DMS79 (cell line): ENCODE data around the gene RP2.

Source experiments
- DNase-seq: peaks from one replicate; lab custom pipeline; 2025; lab: John Stamatoyannopoulos, UW

RP2 gene

GRCh38 chrX:46844913-46845312, 8.1 kb downstream of the RP2 start:
- no peak for DNase-seq

DNA sequence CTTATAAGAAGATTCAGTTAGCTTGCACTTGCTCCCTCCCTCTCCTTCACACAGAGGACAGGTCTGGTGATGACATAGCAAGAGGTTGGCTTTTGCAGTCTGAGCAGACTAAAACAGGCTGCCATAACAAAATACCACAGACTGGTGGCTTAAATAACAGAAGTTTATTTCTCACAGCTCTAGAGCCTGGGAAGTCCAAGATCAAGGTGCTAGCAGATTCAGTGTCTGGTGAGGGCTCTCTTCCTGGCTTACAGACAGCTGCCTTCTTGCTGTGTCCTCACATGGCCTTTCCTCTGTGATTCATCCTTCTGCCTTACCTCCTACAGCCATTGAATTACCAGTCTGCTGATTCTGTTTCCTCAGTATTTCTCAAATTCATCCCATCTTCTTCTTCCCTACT, 13.1 kb downstream of the RP2 start:
- DNase-seq = no peak

DNA sequence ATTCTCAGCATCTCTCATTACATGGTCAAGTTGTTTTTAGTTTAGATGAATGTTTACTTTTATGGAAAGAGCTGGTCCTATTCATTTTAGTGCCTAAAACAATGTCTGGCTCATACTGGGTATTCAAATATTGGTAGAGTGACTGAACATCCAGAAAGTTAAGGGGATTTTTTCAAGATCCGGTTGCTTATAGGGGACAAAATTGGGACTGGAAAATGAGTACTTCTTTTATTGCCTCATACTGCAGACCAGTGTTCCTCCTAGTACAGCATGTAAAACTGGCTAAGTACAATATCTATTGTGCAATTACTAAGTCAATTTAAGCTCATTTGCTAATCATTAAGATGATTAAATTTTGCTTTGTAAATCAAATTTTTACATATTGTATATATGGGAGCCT, 13.9 kb downstream of the RP2 start:
- DNase-seq = no peak

DNA sequence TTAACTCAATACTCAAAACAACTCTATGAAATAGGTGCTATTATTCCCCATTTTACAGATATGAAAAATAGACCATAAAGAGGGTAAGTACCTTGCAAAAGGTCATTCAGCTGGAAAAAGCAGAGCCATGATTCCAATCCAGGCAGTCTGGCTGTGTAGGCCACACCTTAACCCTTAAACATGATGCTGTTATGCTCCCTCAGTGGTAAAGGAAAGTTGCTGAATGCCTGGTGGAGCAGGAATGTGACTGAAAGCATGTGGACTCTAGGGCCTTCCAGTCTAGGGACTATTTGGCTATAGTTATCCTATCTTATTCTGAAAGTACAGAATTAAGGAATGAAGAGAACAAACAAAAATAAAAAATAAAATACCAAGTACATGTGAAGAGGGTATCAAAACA, 19.6 kb downstream of the RP2 start:
- no peak for DNase-seq

DNA sequence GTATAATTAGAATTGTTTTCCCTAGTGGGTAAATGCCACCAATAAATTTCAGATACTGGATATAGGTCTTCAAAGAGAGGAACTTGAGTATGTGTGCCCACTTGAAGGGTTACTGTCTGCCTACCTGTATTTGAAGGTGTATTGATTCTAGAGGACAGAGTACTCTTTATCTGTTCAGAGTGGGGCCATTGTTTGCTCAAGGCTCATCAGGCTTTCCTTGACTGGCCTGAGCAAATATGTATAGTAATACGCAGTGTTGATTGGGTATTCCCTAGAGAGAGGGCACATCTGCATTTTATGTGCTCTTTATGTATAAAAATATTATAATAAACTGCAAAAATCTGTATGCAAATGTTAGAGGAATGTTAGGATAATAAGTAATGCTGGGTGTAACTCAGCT, 23.7 kb downstream of the RP2 start:
- no peak for DNase-seq

- no peak for DNase-seq
Observed at GRCh38 chrX:46863072-46863471, 26.2 kb downstream of the RP2 start.

GRCh38 chrX:46864606-46865005, 27.8 kb downstream of the RP2 start:
- DNase-seq = no peak

GRCh38 chrX:46865281-46865680, 28.4 kb downstream of the RP2 start:
- no peak for DNase-seq

DNA sequence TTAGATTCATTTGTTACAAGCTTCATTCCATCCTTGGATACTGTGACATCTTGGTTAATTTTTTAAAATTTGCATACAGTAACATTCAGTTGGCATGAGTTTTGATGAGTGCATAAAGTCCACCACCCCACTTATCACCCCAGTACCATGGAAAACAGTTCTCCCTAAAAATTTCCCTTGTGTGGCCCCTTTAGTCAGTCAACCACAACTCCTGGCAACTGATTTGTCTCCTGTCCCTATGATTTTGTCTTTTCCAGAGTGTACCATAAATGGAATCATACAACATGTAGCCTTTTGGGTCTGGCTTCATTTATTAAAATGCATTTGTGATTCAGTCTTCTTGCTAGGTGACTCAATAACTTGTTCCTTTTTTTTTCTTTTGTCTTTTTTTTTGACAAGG, 29.9 kb downstream of the RP2 start:
- no peak for DNase-seq

DNA sequence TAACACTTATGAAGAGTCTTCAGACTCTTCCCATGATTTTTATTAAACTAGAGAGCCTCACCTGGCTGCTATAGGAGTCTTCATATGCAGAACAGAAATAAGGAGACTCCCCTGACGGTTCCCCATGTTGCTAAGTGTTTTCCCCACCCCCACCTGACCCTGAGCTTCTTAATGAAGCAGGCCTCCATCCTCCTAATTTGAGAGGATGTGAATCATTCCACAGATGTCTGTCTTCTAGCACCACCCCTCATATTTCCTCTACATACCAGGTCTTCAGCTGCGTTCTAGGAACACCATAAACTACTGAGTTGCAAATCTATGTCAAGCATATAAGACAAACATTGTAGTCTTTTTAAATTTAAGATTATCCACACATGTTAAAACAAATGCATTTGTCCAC, 36.9 kb downstream of the RP2 start:
- no peak for DNase-seq

DNA sequence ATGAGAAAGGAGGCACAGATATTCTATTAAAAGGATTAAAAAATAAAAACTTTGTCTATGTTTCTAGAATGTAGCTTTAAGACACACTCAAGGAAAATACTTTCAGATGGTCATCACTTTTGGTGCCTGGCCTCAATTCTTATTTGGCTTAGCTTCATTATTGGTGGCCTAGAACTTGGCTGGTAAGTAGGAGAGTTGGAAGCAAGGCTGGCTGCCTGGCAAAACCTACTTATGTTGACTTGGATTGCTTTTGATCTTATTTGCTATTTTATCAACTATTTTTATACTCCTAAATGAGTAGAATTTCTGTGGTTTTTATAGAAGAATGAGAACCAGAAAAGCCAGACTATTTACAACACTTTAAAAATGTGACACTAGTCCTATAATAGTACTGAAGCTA, 40.1 kb downstream of the RP2 start:
- DNase-seq = no peak

- DNase-seq = no peak
Observed at GRCh38 chrX:46882266-46882665, 45.4 kb downstream of the RP2 start.

GRCh38 chrX:46884799-46885198, 48.0 kb downstream of the RP2 start:
- DNase-seq = no peak

DNA sequence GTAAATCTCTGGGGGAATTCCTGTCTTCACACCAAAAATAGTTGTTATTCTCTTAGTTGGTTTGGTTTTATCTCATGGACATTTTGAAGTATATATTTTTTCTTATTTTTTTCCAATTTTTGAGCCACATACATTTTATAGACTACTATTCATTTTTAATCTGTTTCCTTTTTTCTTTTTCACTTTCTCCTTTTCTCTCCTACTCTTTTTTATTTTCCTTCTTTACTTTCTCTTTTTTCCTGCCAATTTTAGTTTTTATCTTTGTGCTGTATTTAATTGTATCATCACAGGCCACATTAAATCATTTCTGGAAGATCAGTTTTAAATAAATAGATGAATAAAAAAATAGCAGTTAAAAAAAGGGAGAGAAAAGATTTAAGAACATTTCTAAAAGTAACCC, 61.4 kb downstream of the RP2 start:
- no peak for DNase-seq

- peak; percentile 44 for DNase-seq
Observed at GRCh38 chrX:46903458-46904242, 66.8 kb downstream of the RP2 start.

- no peak for DNase-seq
Observed at GRCh38 chrX:46904626-46905025, 67.8 kb downstream of the RP2 start.

GRCh38 chrX:46910415-46910814, 73.6 kb downstream of the RP2 start:
- DNase-seq = no peak

GRCh38 chrX:46912098-46912602, 75.3 kb downstream of the RP2 start, which contains the start of gene JADE3:
Gene JADE3, plus strand, starts transcription at chrX:46912421. Its CDS starts 72,474 bp downstream, at chrX:46984895.
- no peak for DNase-seq

DNA sequence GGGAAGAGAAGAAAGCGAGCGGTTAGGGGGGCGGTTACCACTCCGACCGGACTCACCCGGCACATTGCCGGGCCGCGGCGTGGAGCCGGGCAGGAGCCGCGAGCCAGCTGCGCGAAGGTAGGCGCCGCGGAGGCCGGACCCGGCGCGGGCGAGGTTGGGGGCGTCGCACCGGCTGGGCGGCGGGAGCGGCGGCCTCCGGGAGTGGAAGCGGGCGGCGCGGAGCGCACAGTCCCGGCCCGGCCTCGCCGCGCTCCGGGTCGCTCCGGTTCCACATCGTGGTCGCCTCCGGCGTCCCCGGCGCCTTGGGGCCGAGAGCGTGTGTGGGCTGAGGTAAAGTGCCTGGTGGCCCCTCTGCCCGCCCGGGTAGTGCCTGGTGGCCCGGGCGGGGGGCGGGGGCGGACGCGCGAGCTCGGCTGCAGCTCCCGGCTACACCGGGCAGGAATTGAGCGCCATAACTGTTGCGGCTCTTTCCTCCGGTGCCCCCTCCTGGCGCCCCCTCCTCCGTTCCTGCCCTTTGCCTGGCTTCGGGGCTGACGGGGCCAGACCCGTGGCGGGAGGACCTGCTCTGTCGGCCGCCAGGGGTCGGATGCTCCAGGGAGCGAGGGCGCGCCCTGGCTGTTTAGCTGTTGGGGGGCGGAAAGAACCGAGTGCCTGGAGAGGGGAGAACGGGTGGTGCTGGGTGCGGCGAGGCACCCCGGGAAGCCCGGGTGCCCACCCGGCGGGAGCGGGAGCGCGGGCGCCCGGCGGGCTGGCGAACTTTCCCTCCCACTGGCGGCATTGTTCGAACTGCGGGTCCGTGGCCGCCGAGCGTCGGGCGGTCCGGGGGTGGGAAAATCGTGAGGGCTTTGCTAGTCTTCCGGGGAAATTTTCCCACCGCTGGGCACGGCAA, 76.0 kb downstream of the RP2 start:
- DNase-seq = no peak

GRCh38 chrX:46913667-46914066, 76.8 kb downstream of the RP2 start:
- no peak for DNase-seq

DNA sequence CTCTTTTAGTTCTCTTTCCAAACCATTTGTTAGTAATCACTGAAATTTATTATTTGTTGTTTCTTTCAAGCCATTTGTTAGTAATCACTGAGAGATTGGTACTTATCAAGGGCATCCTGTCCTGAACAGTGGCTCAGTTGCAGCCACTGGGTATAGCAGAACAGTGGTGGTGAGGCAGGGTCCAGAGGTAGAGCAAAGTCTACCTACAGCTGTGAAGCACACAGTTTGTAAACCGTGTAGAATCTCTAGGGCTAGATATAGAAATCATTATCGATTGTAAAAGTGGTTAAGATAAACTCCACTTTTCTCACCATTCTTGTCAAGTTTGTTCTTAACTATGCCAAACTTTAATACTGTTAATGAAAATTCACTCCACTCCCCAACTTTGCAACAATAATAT, 79.4 kb downstream of the RP2 start:
- no peak for DNase-seq

DNA sequence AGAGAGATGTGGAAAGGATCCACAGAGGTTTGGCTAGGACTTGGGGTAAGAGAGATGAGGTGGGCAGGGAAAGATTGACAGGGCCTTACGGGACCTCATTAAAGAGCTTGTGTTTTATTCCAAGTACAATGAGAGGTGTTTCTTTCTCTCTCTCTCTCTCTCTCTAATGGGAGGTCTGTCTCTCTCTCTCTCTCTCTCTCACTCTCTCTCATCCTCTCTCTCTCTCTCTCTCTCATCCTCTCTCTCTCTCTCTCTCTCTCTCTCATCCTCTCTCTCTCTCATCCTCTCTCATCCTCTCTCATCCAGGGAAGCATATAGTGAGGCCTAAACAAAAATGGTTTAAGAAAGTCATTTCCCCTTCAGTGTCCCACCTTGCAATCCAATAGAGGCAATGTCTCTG, 80.8 kb downstream of the RP2 start:
- DNase-seq = no peak

- DNase-seq = no peak
Observed at GRCh38 chrX:46918434-46918833, 81.6 kb downstream of the RP2 start.
